Neural cell (in vitro differentiated cells): ENCODE results near the gene ECE1. TPM values are rescaled to one million over a fixed set of nuclear protein-coding genes. Genes with fewer than 3 reads are reported as not detected.

Experiments
- H2AFZ ChIP-seq: fragments of 200-600, 300-800 bp; sonication (generic), shearing (Covaris generic); 2 replicates; pipeline ENCODE4 v1.6.0; 2014; ENCODE audit warnings: low read depth, mild to moderate bottlenecking, antibody characterized with exemption, low read length, moderate library complexity
- H3F3A ChIP-seq: fragments of 200-600 bp; shearing (Covaris generic); 2 replicates; pipeline ENCODE4 v1.6.1; 2016; ENCODE audit warnings: mild to moderate bottlenecking, moderate library complexity, mixed read lengths, antibody characterized with exemption, low read length; ENCODE audit not compliant: insufficient read depth, poor library complexity, severe bottlenecking
- H3K27ac ChIP-seq: fragments of 200-600, 300-800 bp; sonication (generic), shearing (Covaris generic); 2 replicates; pipeline ENCODE4 v1.5.1; 2014; ENCODE audit warnings: mild to moderate bottlenecking, low read length, moderate library complexity
- H3K27me3 ChIP-seq: fragments of 300-800, 200-600 bp; sonication (generic), shearing (Covaris generic); 2 replicates; pipeline ENCODE4 v1.6.0; 2014; ENCODE audit warnings: mild to moderate bottlenecking, low read depth, low read length, moderate library complexity; ENCODE audit not compliant: insufficient read depth
- H3K36me3 ChIP-seq: fragments of 300-800, 200-600 bp; sonication (generic), shearing (Covaris generic); 2 replicates; pipeline ENCODE4 v1.5.1; 2014; ENCODE audit warnings: mild to moderate bottlenecking, antibody characterized with exemption, low read length, moderate library complexity; ENCODE audit not compliant: insufficient read depth
- H3K4me2 ChIP-seq: fragments of 300-800, 200-600 bp; sonication (generic), shearing (Covaris generic); 2 replicates; pipeline ENCODE4 v1.6.0; 2014; ENCODE audit warnings: mild to moderate bottlenecking, low read length
- H3K4me3 ChIP-seq: fragments of 300-800, 200-600 bp; sonication (generic), shearing (Covaris generic); 2 replicates; pipeline ENCODE4 v1.5.1; 2014; ENCODE audit warnings: mild to moderate bottlenecking, low read length, moderate library complexity
- H3K79me2 ChIP-seq: fragments of 200-600 bp; shearing (Covaris generic); replicated peaks from 2 replicates; pipeline ENCODE4 v1.6.0; 2014; ENCODE audit warnings: mild to moderate bottlenecking, low read length, moderate library complexity; ENCODE audit not compliant: insufficient read depth
- H3K9ac ChIP-seq: fragments of 300-800, 200-600 bp; sonication (generic), shearing (Covaris generic); 2 replicates; pipeline ENCODE4 v1.6.1; 2016; ENCODE audit warnings: mild to moderate bottlenecking, low read length, mixed read lengths
- H3K9me2 ChIP-seq: fragments of 200-600 bp; shearing (Covaris generic); 2 replicates; pipeline ENCODE4 v1.6.1; 2016; ENCODE audit warnings: mild to moderate bottlenecking, low read length, mixed read lengths; ENCODE audit not compliant: insufficient read depth
- H3K9me3 ChIP-seq: fragments of 200-600, 300-800 bp; sonication (generic), shearing (Covaris generic); 2 replicates; pipeline ENCODE4 v1.6.1; 2016; ENCODE audit warnings: mild to moderate bottlenecking, mixed run types, low read length, moderate library complexity, mixed read lengths
- H4K20me1 ChIP-seq: fragments of 200-600 bp; shearing (Covaris generic); 2 replicates; pipeline ENCODE4 v1.6.1; 2016; ENCODE audit warnings: mild to moderate bottlenecking, mixed run types; ENCODE audit not compliant: insufficient read depth
- EP300 ChIP-seq: fragments of 450-650 bp; conservative IDR thresholded peaks from 2 replicates; pipeline ENCODE4 v1.6.1; 2014; ENCODE audit warnings: antibody characterized with exemption, mild to moderate bottlenecking, moderate library complexity; ENCODE audit not compliant: poor library complexity, severe bottlenecking
- EZH2 ChIP-seq: fragments of 200-600, 300-800 bp; shearing (Covaris generic), sonication (generic); IDR thresholded peaks from 2 replicates; pipeline ENCODE4 v1.6.1; 2014; ENCODE audit warnings: antibody characterized with exemption, low read length, borderline replicate concordance, mild to moderate bottlenecking; ENCODE audit not compliant: insufficient read depth, poor library complexity, severe bottlenecking
- MXI1 ChIP-seq: fragments of 450-650 bp; conservative IDR thresholded peaks from 2 replicates; pipeline ENCODE4 v1.6.1; 2014; ENCODE audit warnings: antibody characterized with exemption, mild to moderate bottlenecking; ENCODE audit not compliant: poor library complexity, severe bottlenecking
- POLR2AphosphoS5 ChIP-seq: IDR thresholded peaks from 2 replicates; pipeline ENCODE4 v1.6.1; 2012
- RAD21 ChIP-seq: fragments of 450-650 bp; conservative IDR thresholded peaks from 2 replicates; pipeline ENCODE4 v1.6.1; 2014; ENCODE audit warnings: antibody characterized with exemption, mild to moderate bottlenecking, moderate library complexity
- SMC3 ChIP-seq: fragments of 450-650 bp; conservative IDR thresholded peaks from 2 replicates; pipeline ENCODE4 v1.6.1; 2014; ENCODE audit warnings: antibody characterized with exemption, mild to moderate bottlenecking, moderate library complexity; ENCODE audit not compliant: poor library complexity
- TAF1 ChIP-seq: IDR thresholded peaks from 2 replicates; pipeline ENCODE4 v1.6.1; 2012; ENCODE audit warnings: low read depth
- polyA plus RNA-seq: library from polyadenylated mRNA; depleted of rRNA; stranded (reverse); fragments of >200 nt; gene quantifications from 2 replicates; pipeline ENCODE4 v1.2.3, GENCODE V29; 2014
- TF ChIP-seq, protein P1 (sequence below): fragments of 450-650 bp; IDR thresholded peaks from 2 replicates; pipeline ENCODE4 v1.5.1; 2014; ENCODE audit warnings: antibody characterized with exemption, mild to moderate bottlenecking, moderate library complexity; ENCODE audit not compliant: poor library complexity, severe bottlenecking
- TF ChIP-seq, protein P2 (sequence below): IDR thresholded peaks from 2 replicates; pipeline ENCODE4 v1.6.1; 2012; ENCODE audit warnings: borderline replicate concordance

ECE1 gene
- polyA plus RNA-seq, 1 donor from 2014 or later: 7.8 TPM

DNA sequence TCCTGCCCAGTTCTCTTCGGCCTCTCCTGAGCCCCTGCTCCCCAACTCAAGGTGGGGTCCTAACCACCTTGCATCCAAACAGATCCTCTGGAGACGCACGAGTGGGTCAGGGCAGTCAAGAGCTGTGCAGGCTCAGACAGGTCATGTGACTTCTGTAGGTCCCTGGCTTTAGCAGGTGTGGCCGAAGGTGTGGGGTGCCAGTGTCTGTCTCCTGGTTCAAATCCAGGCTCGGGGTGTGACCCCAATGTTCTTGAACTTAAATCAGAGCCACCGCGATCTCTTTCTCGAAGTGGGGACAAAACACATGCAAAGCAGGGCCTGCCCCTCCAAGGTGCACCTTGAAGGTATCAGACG, 27.4 kb upstream of the ECE1 start:
- Histone ChIP-seq H3K79me2 (no peaks in the 10 kb centered on the region), H3K9me2 (no peaks in the 10 kb centered on the region), H3K4me3 (no peak overlapping the region), H4K20me1 (no peaks in the 10 kb centered on the region), H3F3A (no peaks in the 10 kb centered on the region), H3K9me3 (no peaks in the 10 kb centered on the region), H2AFZ (no peak overlapping the region), H3K27me3 (no peaks in the 10 kb centered on the region), H3K9ac (no peak overlapping the region), H3K4me2 (no peak overlapping the region), H3K27ac (no peak overlapping the region), H3K36me3 (no peaks in the 10 kb centered on the region)
- TF ChIP-seq, protein P1, sequence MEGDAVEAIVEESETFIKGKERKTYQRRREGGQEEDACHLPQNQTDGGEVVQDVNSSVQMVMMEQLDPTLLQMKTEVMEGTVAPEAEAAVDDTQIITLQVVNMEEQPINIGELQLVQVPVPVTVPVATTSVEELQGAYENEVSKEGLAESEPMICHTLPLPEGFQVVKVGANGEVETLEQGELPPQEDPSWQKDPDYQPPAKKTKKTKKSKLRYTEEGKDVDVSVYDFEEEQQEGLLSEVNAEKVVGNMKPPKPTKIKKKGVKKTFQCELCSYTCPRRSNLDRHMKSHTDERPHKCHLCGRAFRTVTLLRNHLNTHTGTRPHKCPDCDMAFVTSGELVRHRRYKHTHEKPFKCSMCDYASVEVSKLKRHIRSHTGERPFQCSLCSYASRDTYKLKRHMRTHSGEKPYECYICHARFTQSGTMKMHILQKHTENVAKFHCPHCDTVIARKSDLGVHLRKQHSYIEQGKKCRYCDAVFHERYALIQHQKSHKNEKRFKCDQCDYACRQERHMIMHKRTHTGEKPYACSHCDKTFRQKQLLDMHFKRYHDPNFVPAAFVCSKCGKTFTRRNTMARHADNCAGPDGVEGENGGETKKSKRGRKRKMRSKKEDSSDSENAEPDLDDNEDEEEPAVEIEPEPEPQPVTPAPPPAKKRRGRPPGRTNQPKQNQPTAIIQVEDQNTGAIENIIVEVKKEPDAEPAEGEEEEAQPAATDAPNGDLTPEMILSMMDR: no peak
- TF ChIP-seq, protein P2, sequence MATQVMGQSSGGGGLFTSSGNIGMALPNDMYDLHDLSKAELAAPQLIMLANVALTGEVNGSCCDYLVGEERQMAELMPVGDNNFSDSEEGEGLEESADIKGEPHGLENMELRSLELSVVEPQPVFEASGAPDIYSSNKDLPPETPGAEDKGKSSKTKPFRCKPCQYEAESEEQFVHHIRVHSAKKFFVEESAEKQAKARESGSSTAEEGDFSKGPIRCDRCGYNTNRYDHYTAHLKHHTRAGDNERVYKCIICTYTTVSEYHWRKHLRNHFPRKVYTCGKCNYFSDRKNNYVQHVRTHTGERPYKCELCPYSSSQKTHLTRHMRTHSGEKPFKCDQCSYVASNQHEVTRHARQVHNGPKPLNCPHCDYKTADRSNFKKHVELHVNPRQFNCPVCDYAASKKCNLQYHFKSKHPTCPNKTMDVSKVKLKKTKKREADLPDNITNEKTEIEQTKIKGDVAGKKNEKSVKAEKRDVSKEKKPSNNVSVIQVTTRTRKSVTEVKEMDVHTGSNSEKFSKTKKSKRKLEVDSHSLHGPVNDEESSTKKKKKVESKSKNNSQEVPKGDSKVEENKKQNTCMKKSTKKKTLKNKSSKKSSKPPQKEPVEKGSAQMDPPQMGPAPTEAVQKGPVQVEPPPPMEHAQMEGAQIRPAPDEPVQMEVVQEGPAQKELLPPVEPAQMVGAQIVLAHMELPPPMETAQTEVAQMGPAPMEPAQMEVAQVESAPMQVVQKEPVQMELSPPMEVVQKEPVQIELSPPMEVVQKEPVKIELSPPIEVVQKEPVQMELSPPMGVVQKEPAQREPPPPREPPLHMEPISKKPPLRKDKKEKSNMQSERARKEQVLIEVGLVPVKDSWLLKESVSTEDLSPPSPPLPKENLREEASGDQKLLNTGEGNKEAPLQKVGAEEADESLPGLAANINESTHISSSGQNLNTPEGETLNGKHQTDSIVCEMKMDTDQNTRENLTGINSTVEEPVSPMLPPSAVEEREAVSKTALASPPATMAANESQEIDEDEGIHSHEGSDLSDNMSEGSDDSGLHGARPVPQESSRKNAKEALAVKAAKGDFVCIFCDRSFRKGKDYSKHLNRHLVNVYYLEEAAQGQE: no peak
- no peak for TF ChIP-seq RAD21
- TF ChIP-seq SMC3: no peak
- TF ChIP-seq TAF1: no peak
- no peak for TF ChIP-seq EZH2
- no peak for TF ChIP-seq EP300
- no peak for TF ChIP-seq MXI1
- TF ChIP-seq POLR2AphosphoS5: no peak

DNA sequence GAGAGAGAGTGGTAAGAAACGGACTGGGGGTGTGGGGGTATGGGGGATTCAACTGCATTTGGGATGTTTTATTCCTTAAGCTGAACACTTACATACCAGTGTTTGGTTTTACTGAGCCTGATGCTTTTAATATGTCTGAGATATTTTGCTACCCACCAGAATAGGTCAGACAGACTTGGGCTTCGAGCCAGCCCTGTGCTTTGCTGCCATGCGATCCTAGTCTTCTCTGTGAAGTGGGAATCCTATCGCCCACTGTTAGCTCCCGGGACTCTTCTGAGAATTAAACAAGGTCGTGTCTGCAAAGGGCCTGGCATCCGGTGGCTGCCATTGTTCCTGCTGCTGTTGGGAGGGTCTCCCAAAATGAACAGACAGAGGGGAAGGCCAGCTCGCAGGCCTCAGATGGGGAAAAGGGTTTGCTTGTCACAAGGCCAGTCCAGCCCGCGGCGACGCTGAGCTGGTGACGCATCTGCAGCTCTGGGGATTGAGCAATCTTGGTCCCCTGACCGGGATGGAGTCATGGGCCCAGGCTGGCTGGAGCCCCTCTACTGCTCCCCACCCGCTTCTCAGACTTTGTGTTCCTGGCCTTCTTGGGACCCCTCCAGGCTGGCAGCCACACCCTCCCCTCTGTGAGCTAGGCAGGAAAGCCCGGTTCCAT, 26.9 kb upstream of the ECE1 start:
- no peaks in the 10 kb centered on the region for H3K36me3 ChIP-seq
- H2AFZ ChIP-seq: no peak overlapping the region
- no peak overlapping the region for H3K4me3 ChIP-seq
- no peaks in the 10 kb centered on the region for H3K27me3 ChIP-seq
- H4K20me1 ChIP-seq: no peaks in the 10 kb centered on the region
- no peak overlapping the region for H3K27ac ChIP-seq
- no peak overlapping the region for H3K9ac ChIP-seq
- TF ChIP-seq EP300: no peak
- no peak for TF ChIP-seq POLR2AphosphoS5
- H3K4me2 ChIP-seq: no peak overlapping the region
- no peaks in the 10 kb centered on the region for H3F3A ChIP-seq
- H3K9me3 ChIP-seq: no peaks in the 10 kb centered on the region
- H3K79me2 ChIP-seq: no peaks in the 10 kb centered on the region
- no peaks in the 10 kb centered on the region for H3K9me2 ChIP-seq
